ENCODE measurements around the gene ASMT. TPM values are rescaled to one million over a fixed set of nuclear protein-coding genes. Genes with fewer than 3 reads are reported as not detected.

ASMT gene
- total and polyA plus RNA-seq, 7 experiments from 2014 or later = 0.32 TPM; not detected in 6

GRCh38 chrX:1601051-1601767 is 13.7 kb upstream of the ASMT start:
- H3K4me3 ChIP-seq (ENCODE audit: low read length) = no peak overlapping the region
- no peaks in the 10 kb centered on the region for H3K4me1 ChIP-seq (ENCODE audit: control insufficient read depth in 2 of 2, insufficient read depth in 2 of 2, low read length in 2 of 2)
- peaks cover 0 to 3% (median 0%) of the 10 kb centered on the region in 3 experiments for H3K9me3 ChIP-seq (ENCODE audit: control insufficient read depth in 2 of 3, low read length in 3 of 3)
- DNase-seq (no peak), ATAC-seq (no peak)
- peak overlapping the region in 1 of 10 donors; percentile 4 for H3K4me3 Mint-ChIP-seq
- H3K27me3 ChIP-seq (ENCODE audit: control insufficient read depth in 2 of 2, insufficient read depth in 2 of 2, low read length in 2 of 2) = no peaks in the 10 kb centered on the region
- peaks cover 0 to 34% (median 30%) of the 10 kb centered on the region in 5 donors for H3K36me3 Mint-ChIP-seq
- no peak overlapping the region for H3K27ac Mint-ChIP-seq
- no peak overlapping the region for H3K27ac ChIP-seq (ENCODE audit: low read depth, low read length)
- ChIA-PET CTCF (no interaction called here), POLR2A (no interaction called here)
- peaks cover 17 to 77% (median 30%) of the 10 kb centered on the region in 3 experiments for H3K36me3 ChIP-seq (ENCODE audit: control insufficient read depth in 2 of 3, insufficient read depth in 3 of 3, low read length in 3 of 3)
- intact Hi-C loops (cut with micrococcal nuclease) = no loop called here
- H3K27me3 Mint-ChIP-seq = no peaks in the 10 kb centered on the region
- H3K4me1 Mint-ChIP-seq = peaks cover 4 to 15% (median 7%) of the 10 kb centered on the region in 7 donors
- H3K9me3 Mint-ChIP-seq = peaks cover 0 to 2% (median 0%) of the 10 kb centered on the region in 11 donors

- Mint-ChIP-seq H3K9me3 (peaks cover 0 to 2% (median 0%) of the 10 kb centered on the region in 11 donors), H3K27ac (no peak overlapping the region), H3K36me3 (peaks cover 0 to 34% (median 30%) of the 10 kb centered on the region in 5 donors), H3K4me1 (peaks cover 4 to 15% (median 7%) of the 10 kb centered on the region in 7 donors), H3K4me3 (peak overlapping the region in 1 of 10 donors; percentile 4), H3K27me3 (no peaks in the 10 kb centered on the region)
- peaks cover 0 to 3% (median 0%) of the 10 kb centered on the region in 3 experiments for H3K9me3 ChIP-seq (ENCODE audit: control insufficient read depth in 2 of 3, low read length in 3 of 3)
- ChIA-PET POLR2A (no interaction called here), CTCF (no interaction called here)
- H3K4me1 ChIP-seq (ENCODE audit: control insufficient read depth in 2 of 2, insufficient read depth in 2 of 2, low read length in 2 of 2) = no peaks in the 10 kb centered on the region
- H3K36me3 ChIP-seq (ENCODE audit: control insufficient read depth in 2 of 3, insufficient read depth in 3 of 3, low read length in 3 of 3) = peaks cover 12 to 71% (median 28%) of the 10 kb centered on the region in 3 experiments
- H3K4me3 ChIP-seq (ENCODE audit: low read length) = no peak overlapping the region
- no peak for DNase-seq
- no peaks in the 10 kb centered on the region for H3K27me3 ChIP-seq (ENCODE audit: control insufficient read depth in 2 of 2, insufficient read depth in 2 of 2, low read length in 2 of 2)
- ATAC-seq = no peak
- intact Hi-C loops (cut with micrococcal nuclease) = no loop called here
- H3K27ac ChIP-seq (ENCODE audit: low read depth, low read length) = no peak overlapping the region
These were observed 13.1 kb upstream of the ASMT start for GRCh38 chrX:1601768-1602085.

- Mint-ChIP-seq H3K9me3 (peaks cover 0 to 2% (median 0%) of the 10 kb centered on the region in 11 donors), H3K36me3 (peaks cover 0 to 34% (median 27%) of the 10 kb centered on the region in 5 donors), H3K27ac (no peak overlapping the region), H3K4me1 (peaks cover 3 to 12% (median 7%) of the 10 kb centered on the region in 7 donors), H3K27me3 (no peaks in the 10 kb centered on the region), H3K4me3 (no peak overlapping the region)
- ChIA-PET POLR2A (no interaction called here), CTCF (no interaction called here)
- no peak for DNase-seq
- intact Hi-C loops (cut with micrococcal nuclease) = no loop called here
- H3K4me1 ChIP-seq (ENCODE audit: control insufficient read depth in 2 of 2, insufficient read depth in 2 of 2, low read length in 2 of 2) = no peaks in the 10 kb centered on the region
- H3K4me3 ChIP-seq (ENCODE audit: low read length) = no peak overlapping the region
- no peaks in the 10 kb centered on the region for H3K27me3 ChIP-seq (ENCODE audit: control insufficient read depth in 2 of 2, insufficient read depth in 2 of 2, low read length in 2 of 2)
- ATAC-seq = no peak
- peaks cover 8 to 66% (median 23%) of the 10 kb centered on the region in 3 experiments for H3K36me3 ChIP-seq (ENCODE audit: control insufficient read depth in 2 of 3, insufficient read depth in 3 of 3, low read length in 3 of 3)
- H3K9me3 ChIP-seq (ENCODE audit: control insufficient read depth in 2 of 3, low read length in 3 of 3) = peaks cover 0 to 3% (median 0%) of the 10 kb centered on the region in 3 experiments
- H3K27ac ChIP-seq (ENCODE audit: low read depth, low read length) = no peak overlapping the region
These were observed 12.6 kb upstream of the ASMT start for GRCh38 chrX:1602299-1602698.

GRCh38 chrX:1606496-1606895 is 8.4 kb upstream of the ASMT start:
- no peak overlapping the region for H3K27ac ChIP-seq (ENCODE audit: low read depth, low read length)
- intact Hi-C loops (cut with micrococcal nuclease) = no loop called here
- no peak overlapping the region for H3K4me3 ChIP-seq (ENCODE audit: low read length)
- H3K9me3 ChIP-seq (ENCODE audit: control insufficient read depth in 2 of 3, low read length in 3 of 3) = peaks cover 0 to 3% (median 0%) of the 10 kb centered on the region in 3 experiments
- no peak for DNase-seq
- POLR2A ChIA-PET = no interaction called here
- peaks cover 0 to 9% (median 6%) of the 10 kb centered on the region in 7 donors for H3K4me1 Mint-ChIP-seq
- no peaks in the 10 kb centered on the region for H3K9me3 Mint-ChIP-seq
- H3K36me3 ChIP-seq (ENCODE audit: control insufficient read depth in 2 of 3, insufficient read depth in 3 of 3, low read length in 3 of 3) = peaks cover 8 to 24% (median 10%) of the 10 kb centered on the region in 3 experiments
- H3K27me3 Mint-ChIP-seq = no peaks in the 10 kb centered on the region
- CTCF ChIA-PET = no interaction called here
- H3K4me3 Mint-ChIP-seq = no peak overlapping the region
- H3K27ac Mint-ChIP-seq = no peak overlapping the region
- peaks cover 0 to 22% (median 14%) of the 10 kb centered on the region in 5 donors for H3K36me3 Mint-ChIP-seq
- H3K4me1 ChIP-seq (ENCODE audit: control insufficient read depth in 2 of 2, insufficient read depth in 2 of 2, low read length in 2 of 2) = no peaks in the 10 kb centered on the region
- no peaks in the 10 kb centered on the region for H3K27me3 ChIP-seq (ENCODE audit: control insufficient read depth in 2 of 2, insufficient read depth in 2 of 2, low read length in 2 of 2)
- ATAC-seq = no peak

- peaks cover 0 to 1% (median 0%) of the 10 kb centered on the region in 3 experiments for H3K36me3 ChIP-seq (ENCODE audit: control insufficient read depth in 2 of 3, insufficient read depth in 3 of 3, low read length in 3 of 3)
- peaks cover 0 to 9% (median under 1%) of the 10 kb centered on the region in 7 donors for H3K4me1 Mint-ChIP-seq
- no peaks in the 10 kb centered on the region for H3K9me3 Mint-ChIP-seq
- H3K4me3 ChIP-seq (ENCODE audit: low read length) = no peak overlapping the region
- H3K4me3 Mint-ChIP-seq = no peak overlapping the region
- intact Hi-C loops (cut with micrococcal nuclease) = no loop called here
- no peaks in the 10 kb centered on the region for H3K9me3 ChIP-seq (ENCODE audit: control insufficient read depth in 2 of 3, low read length in 3 of 3)
- no peak overlapping the region for H3K27ac ChIP-seq (ENCODE audit: low read depth, low read length)
- peaks cover 0 to 5% (median under 1%) of the 10 kb centered on the region in 5 donors for H3K36me3 Mint-ChIP-seq
- no peak overlapping the region for H3K27ac Mint-ChIP-seq
- H3K4me1 ChIP-seq (ENCODE audit: control insufficient read depth in 2 of 2, insufficient read depth in 2 of 2, low read length in 2 of 2) = no peaks in the 10 kb centered on the region
- ChIA-PET CTCF (no interaction called here), POLR2A (no interaction called here)
- no peak for DNase-seq
- no peaks in the 10 kb centered on the region for H3K27me3 ChIP-seq (ENCODE audit: control insufficient read depth in 2 of 2, insufficient read depth in 2 of 2, low read length in 2 of 2)
- no peaks in the 10 kb centered on the region for H3K27me3 Mint-ChIP-seq
- ATAC-seq = peak; percentile 32
These were observed 5.5 kb upstream of the ASMT start for GRCh38 chrX:1609311-1609710.

- Mint-ChIP-seq H3K4me3 (no peak overlapping the region), H3K9me3 (no peaks in the 10 kb centered on the region), H3K36me3 (peaks cover 0 to 4% (median 0%) of the 10 kb centered on the region in 5 donors), H3K27me3 (no peaks in the 10 kb centered on the region), H3K27ac (no peak overlapping the region), H3K4me1 (peaks cover 0 to 6% (median 0%) of the 10 kb centered on the region in 7 donors)
- Histone ChIP-seq H3K27ac (ENCODE audit: low read depth, low read length) (no peak overlapping the region), H3K9me3 (ENCODE audit: control insufficient read depth in 2 of 3, low read length in 3 of 3) (no peaks in the 10 kb centered on the region), H3K27me3 (ENCODE audit: control insufficient read depth in 2 of 2, insufficient read depth in 2 of 2, low read length in 2 of 2) (no peaks in the 10 kb centered on the region), H3K4me3 (ENCODE audit: low read length) (no peak overlapping the region), H3K4me1 (ENCODE audit: control insufficient read depth in 2 of 2, insufficient read depth in 2 of 2, low read length in 2 of 2) (no peaks in the 10 kb centered on the region), H3K36me3 (ENCODE audit: control insufficient read depth in 2 of 3, insufficient read depth in 3 of 3, low read length in 3 of 3) (no peaks in the 10 kb centered on the region)
- POLR2A ChIA-PET = no interaction called here
- intact Hi-C loops (cut with micrococcal nuclease) = no loop called here
- DNase-seq = no peak
- ATAC-seq = no peak
- CTCF ChIA-PET = no interaction called here
These were observed 5.1 kb upstream of the ASMT start for GRCh38 chrX:1609762-1610161.

GRCh38 chrX:1610166-1610565 is 4.7 kb upstream of the ASMT start:
- ChIA-PET POLR2A (no interaction called here), CTCF (no interaction called here)
- no peaks in the 10 kb centered on the region for H3K36me3 ChIP-seq (ENCODE audit: control insufficient read depth in 2 of 3, insufficient read depth in 3 of 3, low read length in 3 of 3)
- no peaks in the 10 kb centered on the region for H3K9me3 ChIP-seq (ENCODE audit: control insufficient read depth in 2 of 3, low read length in 3 of 3)
- Mint-ChIP-seq H3K27ac (no peak overlapping the region), H3K27me3 (no peaks in the 10 kb centered on the region), H3K9me3 (no peaks in the 10 kb centered on the region), H3K4me3 (no peak overlapping the region), H3K36me3 (peaks cover 0 to 4% (median 0%) of the 10 kb centered on the region in 5 donors), H3K4me1 (peaks cover 0 to 3% (median 0%) of the 10 kb centered on the region in 7 donors)
- no peak overlapping the region for H3K4me3 ChIP-seq (ENCODE audit: low read length)
- intact Hi-C loops (cut with micrococcal nuclease) = no loop called here
- DNase-seq (no peak), ATAC-seq (no peak)
- H3K4me1 ChIP-seq (ENCODE audit: control insufficient read depth in 2 of 2, insufficient read depth in 2 of 2, low read length in 2 of 2) = no peaks in the 10 kb centered on the region
- H3K27me3 ChIP-seq (ENCODE audit: control insufficient read depth in 2 of 2, insufficient read depth in 2 of 2, low read length in 2 of 2) = no peaks in the 10 kb centered on the region
- H3K27ac ChIP-seq (ENCODE audit: low read depth, low read length) = no peak overlapping the region
